HCT116 (cell line): Measurements from ENCODE around the gene MTMR1. TPM values are rescaled to one million over a fixed set of nuclear protein-coding genes. Genes with fewer than 3 reads are reported as not detected.

ENCODE experiments used
- ATAC-seq: fragments of 200-7000 bp; cut with Tn5 transposase; 2 replicates; pipeline ENCODE4 v1.9.1; 2020; ENCODE audit warnings: mild to moderate bottlenecking, moderate library complexity
- BruUV-seq: library from RNA; stranded (reverse); fragments of 400-500 nt; replicated peaks from 2 replicates; lab custom pipeline; 2021; lab: Mats Ljungman, UMichigan
- CTCF ChIA-PET: fragments of 300-600 bp; sonication (Branson Sonifier 250); formaldehyde crosslinking; loops from one replicate; lab custom pipeline; 2021; ENCODE audit warnings: antibody characterized with exemption; lab: Charles Lee
- POLR2A ChIA-PET: fragments of 300-600, 350-600 bp; sonication (Branson Sonifier 250); formaldehyde crosslinking; loops from one replicate; lab custom pipeline; 2021; ENCODE audit warnings: antibody characterized with exemption; lab: Charles Lee
- RAD21 ChIA-PET, 2 experiments: fragments of 300-600 bp; sonication (Branson Sonifier 250); formaldehyde crosslinking; loops; one replicate each; lab custom pipeline; 2023; ENCODE audit warnings: low total read pairs in 2 of 2; ENCODE audit not compliant: uncharacterized antibody in 2 of 2, unreplicated experiment in 2 of 2, low non-redundant PET in 1 of 2; lab: Charles Lee
- DNase-seq: peaks from one replicate; pipeline ENCODE4 v3.0.0-alpha.2; 2010; ENCODE audit warnings: low read depth, low spot score
- H2AFZ ChIP-seq: fragments of 200-600 bp; shearing (Covaris generic), sonication (generic); 2 replicates; pipeline ENCODE4 v1.6.1; 2017; ENCODE audit warnings: low read depth, mixed run types, mixed read lengths, antibody characterized with exemption, low read length; ENCODE audit not compliant: poor library complexity, severe bottlenecking
- H3K27ac ChIP-seq: 2 replicates; pipeline ENCODE4 v1.5.1; 2012; ENCODE audit warnings: low read depth, low read length
- H3K27me3 ChIP-seq: fragments of 200-600 bp; sonication (generic); 2 replicates; pipeline ENCODE4 v1.6.1; 2016; ENCODE audit warnings: mixed run types, low read length, mixed read lengths; ENCODE audit not compliant: insufficient read depth
- H3K36me3 ChIP-seq, 2 experiments: fragments of 200-500 bp in 1 of 2; fragments of 200-600 bp in 1 of 2; sonication (Bioruptor generic) in 1 of 2; sonication (generic) in 1 of 2; 2 replicates each; pipeline versions ENCODE4 v1.5.1 to v1.6.1; 2014 to 2016; ENCODE audit warnings: low read length in 2 of 2, inconsistent platforms in 1 of 2, mixed read lengths in 1 of 2, mixed run types in 1 of 2; ENCODE audit not compliant: insufficient read depth in 2 of 2, control insufficient read depth in 1 of 2
- H3K4me1 ChIP-seq, 2 experiments: fragments of 200-600 bp in 1 of 2; sonication (generic) in 1 of 2; 2 replicates each; pipeline versions ENCODE4 v1.5.1 to v1.6.1; 2012 to 2017; ENCODE audit warnings: low read length in 2 of 2, inconsistent platforms in 1 of 2, mild to moderate bottlenecking in 1 of 2, mixed read lengths in 1 of 2, mixed run types in 1 of 2, moderate library complexity in 1 of 2; ENCODE audit not compliant: insufficient read depth in 2 of 2, control insufficient read depth in 1 of 2
- H3K4me2 ChIP-seq: fragments of 200-600 bp; sonication (generic); 2 replicates; pipeline ENCODE4 v1.6.1; 2017; ENCODE audit warnings: mixed run types, low read length, mixed read lengths
- H3K4me3 ChIP-seq, 2 experiments: fragments of 200-600 bp in 1 of 2; sonication (generic) in 1 of 2; replicated peaks in 1 of 2; 2 replicates each; pipeline ENCODE4 v1.5.1; 2011 to 2016; ENCODE audit warnings: low read length in 2 of 2, control low read depth in 1 of 2, low read depth in 1 of 2, mild to moderate bottlenecking in 1 of 2, mixed read lengths in 1 of 2, mixed run types in 1 of 2
- H3K79me2 ChIP-seq: fragments of 200-600 bp; sonication (generic); 2 replicates; pipeline ENCODE4 v1.6.1; 2017; ENCODE audit warnings: mild to moderate bottlenecking, mixed run types, low read length, moderate library complexity, mixed read lengths; ENCODE audit not compliant: insufficient read depth
- H3K9ac ChIP-seq: fragments of 200-600 bp; sonication (generic); 2 replicates; pipeline ENCODE4 v1.6.1; 2016; ENCODE audit warnings: low read length, mixed read lengths
- H3K9me2 ChIP-seq: fragments of 200-600 bp; sonication (generic), shearing (Covaris generic); 2 replicates; pipeline ENCODE4 v1.6.1; 2017; ENCODE audit warnings: mixed run types, mild to moderate bottlenecking, moderate library complexity; ENCODE audit not compliant: insufficient read depth
- H3K9me3 ChIP-seq, 2 experiments: fragments of 200-500 bp in 1 of 2; fragments of 200-600 bp in 1 of 2; sonication (Bioruptor generic) in 1 of 2; sonication (generic) in 1 of 2; 2 replicates each; pipeline ENCODE4 v1.6.1; 2014 to 2017; ENCODE audit warnings: low read length in 2 of 2, mixed read lengths in 2 of 2, inconsistent platforms in 1 of 2, low read depth in 1 of 2, mild to moderate bottlenecking in 1 of 2, mixed run types in 1 of 2, moderate library complexity in 1 of 2; ENCODE audit not compliant: control insufficient read depth in 1 of 2, insufficient read depth in 1 of 2
- H4K20me1 ChIP-seq: fragments of 200-600 bp; sonication (generic), shearing (Covaris generic); 2 replicates; pipeline ENCODE4 v1.6.1; 2017; ENCODE audit warnings: mixed run types, mild to moderate bottlenecking, moderate library complexity; ENCODE audit not compliant: insufficient read depth
- CEBPB ChIP-seq: IDR thresholded peaks from 2 replicates; pipeline ENCODE4 v1.6.1; 2012; ENCODE audit warnings: low read depth
- ELF1 ChIP-seq: IDR thresholded peaks from 2 replicates; pipeline ENCODE4 v1.6.1; 2012; ENCODE audit warnings: low read depth, borderline replicate concordance
- EZH2 ChIP-seq: fragments of 200-600 bp; sonication (generic); IDR thresholded peaks from 2 replicates; pipeline ENCODE4 v1.6.1; 2017; ENCODE audit warnings: antibody characterized with exemption, mixed run types
- POLR2AphosphoS5 ChIP-seq: IDR thresholded peaks from 2 replicates; pipeline ENCODE4 v1.6.1; 2011; ENCODE audit warnings: mild to moderate bottlenecking, low read depth, low read length, moderate library complexity
- RAD21 ChIP-seq: IDR thresholded peaks from 2 replicates; pipeline ENCODE4 v1.6.1; 2012; ENCODE audit warnings: low read depth, mild to moderate bottlenecking
- SP1 ChIP-seq: IDR thresholded peaks from 2 replicates; pipeline ENCODE4 v1.6.1; 2012; ENCODE audit warnings: low read depth
- SRF ChIP-seq: IDR thresholded peaks from 2 replicates; pipeline ENCODE4 v1.6.1; 2012; ENCODE audit warnings: low read depth
- intact Hi-C: fragments of 100-400 bp; cut with micrococcal nuclease; formaldehyde crosslinking; loops from 2 replicates; pipeline ENCODE4 v1.10.0; 2022
- total RNA-seq: library from RNA; stranded (reverse); gene quantifications from one replicate; pipeline ENCODE4 v1.2.1, GENCODE V29; 2021; ENCODE audit not compliant: unreplicated experiment
- TF ChIP-seq, protein P1 (sequence below), 3 experiments: fragments of 200-600 bp in 1 of 3; sonication (generic) in 1 of 3; IDR thresholded peaks in 2 of 3; conservative IDR thresholded peaks in 1 of 3; 2 replicates each; pipeline ENCODE4 v1.5.1; 2012 to 2017; ENCODE audit warnings: low read depth in 2 of 3, low read length in 2 of 3, antibody characterized with exemption in 1 of 3, borderline replicate concordance in 1 of 3, control low read depth in 1 of 3, mild to moderate bottlenecking in 1 of 3, mixed read lengths in 1 of 3, mixed run types in 1 of 3, moderate library complexity in 1 of 3; ENCODE audit not compliant: insufficient read depth in 1 of 3

Gene MTMR1
- total RNA-seq, 1 experiment from 2014 or later = 20.0 TPM

DNA sequence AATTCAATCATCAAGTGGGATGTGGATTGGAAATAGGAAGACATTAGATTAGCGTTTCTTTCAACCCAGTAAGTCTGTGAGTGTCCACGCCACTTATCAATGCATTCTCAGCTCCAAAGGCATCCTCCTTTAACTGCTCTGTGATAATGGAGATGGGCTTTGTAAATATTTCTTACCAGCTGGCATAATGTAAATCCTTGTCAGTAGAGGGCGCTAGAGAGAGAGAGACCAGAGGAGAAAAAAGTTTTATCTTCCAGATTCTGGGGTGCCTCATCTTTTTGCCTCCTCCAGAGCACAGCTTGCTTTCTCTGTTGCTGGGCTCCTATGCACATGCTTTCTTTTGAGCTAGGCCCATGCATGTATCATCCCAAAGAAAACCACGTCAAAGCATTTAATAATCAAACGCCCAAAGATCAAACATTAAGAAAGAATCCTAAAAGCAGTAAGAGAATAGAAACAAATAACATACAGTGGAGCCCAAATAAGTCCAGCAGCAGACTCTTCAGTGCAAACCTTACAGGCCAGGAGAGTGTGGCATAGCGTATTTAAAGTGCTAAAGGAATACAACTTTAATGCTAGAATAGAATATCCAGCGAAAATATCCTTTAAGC lies 9.6 kb upstream of the MTMR1 start:
- DNase-seq (peak; percentile 12), ATAC-seq (peak; percentile 69)
- Histone ChIP-seq H4K20me1 (no peaks in the 10 kb centered on the region), H3K27ac (no peak overlapping the region), H3K9me2 (no peaks in the 10 kb centered on the region), H3K4me1 (peaks cover 0 to 3% of the 10 kb centered on the region in 2 experiments; a peak in 2 of 4 replicates), H3K4me2 (no peak overlapping the region), H3K9me3 (no peaks in the 10 kb centered on the region), H2AFZ (no peak overlapping the region), H3K4me3 (no peak overlapping the region), H3K36me3 (no peaks in the 10 kb centered on the region), H3K79me2 (no peaks in the 10 kb centered on the region), H3K9ac (no peak overlapping the region), H3K27me3 (no peaks in the 10 kb centered on the region)
- intact Hi-C loops = loop anchor here (2.0 to 10.0 kb wide), 3 partner anchors 33 to 316 kb away; no protein-coding TSS in a partner anchor
- no TSS peak for BruUV-seq
- TF ChIP-seq RAD21 (peak; percentile 44), EZH2 (no peak), POLR2AphosphoS5 (no peak), SP1 (no peak), CEBPB (no peak), ELF1 (no peak), SRF (no peak)
- TF ChIP-seq, protein P1, sequence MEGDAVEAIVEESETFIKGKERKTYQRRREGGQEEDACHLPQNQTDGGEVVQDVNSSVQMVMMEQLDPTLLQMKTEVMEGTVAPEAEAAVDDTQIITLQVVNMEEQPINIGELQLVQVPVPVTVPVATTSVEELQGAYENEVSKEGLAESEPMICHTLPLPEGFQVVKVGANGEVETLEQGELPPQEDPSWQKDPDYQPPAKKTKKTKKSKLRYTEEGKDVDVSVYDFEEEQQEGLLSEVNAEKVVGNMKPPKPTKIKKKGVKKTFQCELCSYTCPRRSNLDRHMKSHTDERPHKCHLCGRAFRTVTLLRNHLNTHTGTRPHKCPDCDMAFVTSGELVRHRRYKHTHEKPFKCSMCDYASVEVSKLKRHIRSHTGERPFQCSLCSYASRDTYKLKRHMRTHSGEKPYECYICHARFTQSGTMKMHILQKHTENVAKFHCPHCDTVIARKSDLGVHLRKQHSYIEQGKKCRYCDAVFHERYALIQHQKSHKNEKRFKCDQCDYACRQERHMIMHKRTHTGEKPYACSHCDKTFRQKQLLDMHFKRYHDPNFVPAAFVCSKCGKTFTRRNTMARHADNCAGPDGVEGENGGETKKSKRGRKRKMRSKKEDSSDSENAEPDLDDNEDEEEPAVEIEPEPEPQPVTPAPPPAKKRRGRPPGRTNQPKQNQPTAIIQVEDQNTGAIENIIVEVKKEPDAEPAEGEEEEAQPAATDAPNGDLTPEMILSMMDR (IDR thresholded peaks at IDR 0.05 in 2 of 3, conservative IDR thresholded peaks at IDR 0.05 in 1 of 3; ENCODE audit: borderline replicate concordance in 1 of 3, insufficient read depth in 1 of 3, low read depth in 2 of 3, low read length in 2 of 3) = peak; percentile 39 to 61 (median 55); a peak in 5 of 6 replicates
- ChIA-PET RAD21 (no interaction called here), CTCF (interaction anchor here (1.0 to 1.9 kb wide), 4 partner anchors 9 to 745 kb away, joined by 3 to 5 read pairs (median 4); partner anchors contain the start of genes EOLA2 and MTMR1), POLR2A (no interaction called here)
